ENCODE data around the gene SMIM17. TPM values are rescaled to one million over a fixed set of nuclear protein-coding genes. Genes with fewer than 3 reads are reported as not detected.
A peak's percentile ranks its signal among the peaks of the same experiment; 100 is the strongest.

Gene SMIM17
- total and polyA plus RNA-seq, 2 of the 13 experiments (the other 11 are each of a cell fraction or from before 2014, with no cell fraction given), result 0.21 to 0.53 TPM

DNA sequence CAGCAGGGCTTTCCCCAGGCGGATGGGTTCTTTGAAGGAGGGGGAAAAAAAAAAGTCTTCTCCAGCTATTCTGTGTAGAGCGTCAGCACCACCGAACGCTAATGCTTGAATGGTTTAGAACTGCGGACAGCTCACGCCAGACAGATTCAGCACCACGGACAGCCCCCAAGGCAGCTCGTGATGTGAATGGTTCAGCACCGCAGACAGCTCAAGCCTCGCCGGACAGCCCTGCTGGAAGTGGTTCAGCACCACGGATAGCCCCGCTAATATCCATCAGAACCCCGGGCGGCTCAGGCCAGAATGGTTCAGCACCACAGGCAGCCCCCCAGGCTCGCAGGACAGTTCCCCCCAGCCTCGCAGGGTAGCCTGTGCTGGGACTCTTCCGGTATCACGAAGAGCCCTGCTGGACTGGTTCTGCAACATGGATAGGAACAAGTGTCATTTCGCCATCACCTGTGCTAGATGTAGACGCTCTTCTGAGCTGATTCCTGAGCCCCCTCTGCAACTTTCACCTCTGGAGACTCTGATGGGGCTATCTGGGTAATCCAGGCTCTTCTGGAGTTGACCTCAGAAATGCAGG is 4.9 kb upstream of the SMIM17 start (continued):
- TF ChIP-seq, protein P1, sequence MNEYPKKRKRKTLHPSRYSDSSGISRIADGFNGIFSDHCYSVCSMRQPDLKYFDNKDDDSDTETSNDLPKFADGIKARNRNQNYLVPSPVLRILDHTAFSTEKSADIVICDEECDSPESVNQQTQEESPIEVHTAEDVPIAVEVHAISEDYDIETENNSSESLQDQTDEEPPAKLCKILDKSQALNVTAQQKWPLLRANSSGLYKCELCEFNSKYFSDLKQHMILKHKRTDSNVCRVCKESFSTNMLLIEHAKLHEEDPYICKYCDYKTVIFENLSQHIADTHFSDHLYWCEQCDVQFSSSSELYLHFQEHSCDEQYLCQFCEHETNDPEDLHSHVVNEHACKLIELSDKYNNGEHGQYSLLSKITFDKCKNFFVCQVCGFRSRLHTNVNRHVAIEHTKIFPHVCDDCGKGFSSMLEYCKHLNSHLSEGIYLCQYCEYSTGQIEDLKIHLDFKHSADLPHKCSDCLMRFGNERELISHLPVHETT (CRISPR knock-in tag; conservative IDR thresholded peaks at IDR 0.05), result peak; percentile 99
- peak; percentile 99 for TF ChIP-seq ZNF501 (CRISPR knock-in tag; IDR thresholded peaks at IDR 0.05)
- peak; percentile 34; the same call in 1 of the 2 replicates for TF ChIP-seq POGZ (CRISPR knock-in tag; IDR thresholded peaks at IDR 0.05)
- peak; percentile 100 for TF ChIP-seq ZNF83 (CRISPR knock-in tag; IDR thresholded peaks at IDR 0.05; ENCODE audit: borderline replicate concordance)
- TF ChIP-seq JUNB (CRISPR knock-in tag; IDR thresholded peaks at IDR 0.05; ENCODE audit: borderline replicate concordance), result peak; percentile 97
- TF ChIP-seq RNF2 (conservative IDR thresholded peaks at IDR 0.05; ENCODE audit: low read depth), result no peak
- TF ChIP-seq, protein P2, sequence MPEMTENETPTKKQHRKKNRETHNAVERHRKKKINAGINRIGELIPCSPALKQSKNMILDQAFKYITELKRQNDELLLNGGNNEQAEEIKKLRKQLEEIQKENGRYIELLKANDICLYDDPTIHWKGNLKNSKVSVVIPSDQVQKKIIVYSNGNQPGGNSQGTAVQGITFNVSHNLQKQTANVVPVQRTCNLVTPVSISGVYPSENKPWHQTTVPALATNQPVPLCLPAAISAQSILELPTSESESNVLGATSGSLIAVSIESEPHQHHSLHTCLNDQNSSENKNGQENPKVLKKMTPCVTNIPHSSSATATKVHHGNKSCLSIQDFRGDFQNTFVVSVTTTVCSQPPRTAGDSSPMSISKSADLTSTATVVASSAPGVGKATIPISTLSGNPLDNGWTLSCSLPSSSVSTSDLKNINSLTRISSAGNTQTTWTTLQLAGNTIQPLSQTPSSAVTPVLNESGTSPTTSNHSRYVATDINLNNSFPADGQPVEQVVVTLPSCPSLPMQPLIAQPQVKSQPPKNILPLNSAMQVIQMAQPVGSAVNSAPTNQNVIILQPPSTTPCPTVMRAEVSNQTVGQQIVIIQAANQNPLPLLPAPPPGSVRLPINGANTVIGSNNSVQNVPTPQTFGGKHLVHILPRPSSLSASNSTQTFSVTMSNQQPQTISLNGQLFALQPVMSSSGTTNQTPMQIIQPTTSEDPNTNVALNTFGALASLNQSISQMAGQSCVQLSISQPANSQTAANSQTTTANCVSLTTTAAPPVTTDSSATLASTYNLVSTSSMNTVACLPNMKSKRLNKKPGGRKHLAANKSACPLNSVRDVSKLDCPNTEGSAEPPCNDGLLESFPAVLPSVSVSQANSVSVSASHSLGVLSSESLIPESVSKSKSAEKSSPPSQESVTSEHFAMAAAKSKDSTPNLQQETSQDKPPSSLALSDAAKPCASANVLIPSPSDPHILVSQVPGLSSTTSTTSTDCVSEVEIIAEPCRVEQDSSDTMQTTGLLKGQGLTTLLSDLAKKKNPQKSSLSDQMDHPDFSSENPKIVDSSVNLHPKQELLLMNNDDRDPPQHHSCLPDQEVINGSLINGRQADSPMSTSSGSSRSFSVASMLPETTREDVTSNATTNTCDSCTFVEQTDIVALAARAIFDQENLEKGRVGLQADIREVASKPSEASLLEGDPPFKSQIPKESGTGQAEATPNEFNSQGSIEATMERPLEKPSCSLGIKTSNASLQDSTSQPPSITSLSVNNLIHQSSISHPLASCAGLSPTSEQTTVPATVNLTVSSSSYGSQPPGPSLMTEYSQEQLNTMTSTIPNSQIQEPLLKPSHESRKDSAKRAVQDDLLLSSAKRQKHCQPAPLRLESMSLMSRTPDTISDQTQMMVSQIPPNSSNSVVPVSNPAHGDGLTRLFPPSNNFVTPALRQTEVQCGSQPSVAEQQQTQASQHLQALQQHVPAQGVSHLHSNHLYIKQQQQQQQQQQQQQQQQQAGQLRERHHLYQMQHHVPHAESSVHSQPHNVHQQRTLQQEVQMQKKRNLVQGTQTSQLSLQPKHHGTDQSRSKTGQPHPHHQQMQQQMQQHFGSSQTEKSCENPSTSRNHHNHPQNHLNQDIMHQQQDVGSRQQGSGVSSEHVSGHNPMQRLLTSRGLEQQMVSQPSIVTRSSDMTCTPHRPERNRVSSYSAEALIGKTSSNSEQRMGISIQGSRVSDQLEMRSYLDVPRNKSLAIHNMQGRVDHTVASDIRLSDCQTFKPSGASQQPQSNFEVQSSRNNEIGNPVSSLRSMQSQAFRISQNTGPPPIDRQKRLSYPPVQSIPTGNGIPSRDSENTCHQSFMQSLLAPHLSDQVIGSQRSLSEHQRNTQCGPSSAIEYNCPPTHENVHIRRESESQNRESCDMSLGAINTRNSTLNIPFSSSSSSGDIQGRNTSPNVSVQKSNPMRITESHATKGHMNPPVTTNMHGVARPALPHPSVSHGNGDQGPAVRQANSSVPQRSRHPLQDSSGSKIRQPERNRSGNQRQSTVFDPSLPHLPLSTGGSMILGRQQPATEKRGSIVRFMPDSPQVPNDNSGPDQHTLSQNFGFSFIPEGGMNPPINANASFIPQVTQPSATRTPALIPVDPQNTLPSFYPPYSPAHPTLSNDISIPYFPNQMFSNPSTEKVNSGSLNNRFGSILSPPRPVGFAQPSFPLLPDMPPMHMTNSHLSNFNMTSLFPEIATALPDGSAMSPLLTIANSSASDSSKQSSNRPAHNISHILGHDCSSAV (CRISPR knock-in tag; IDR thresholded peaks at IDR 0.05; ENCODE audit: borderline replicate concordance), result peak; percentile 97
- TF ChIP-seq ZNF709 (CRISPR knock-in tag; IDR thresholded peaks at IDR 0.05), result peak; percentile 100
- TF ChIP-seq ZNF652 (CRISPR knock-in tag; IDR thresholded peaks at IDR 0.05; ENCODE audit: borderline replicate concordance, low read depth), result peak; percentile 72; the same call in 1 of the 2 replicates
- TF ChIP-seq, protein P3, sequence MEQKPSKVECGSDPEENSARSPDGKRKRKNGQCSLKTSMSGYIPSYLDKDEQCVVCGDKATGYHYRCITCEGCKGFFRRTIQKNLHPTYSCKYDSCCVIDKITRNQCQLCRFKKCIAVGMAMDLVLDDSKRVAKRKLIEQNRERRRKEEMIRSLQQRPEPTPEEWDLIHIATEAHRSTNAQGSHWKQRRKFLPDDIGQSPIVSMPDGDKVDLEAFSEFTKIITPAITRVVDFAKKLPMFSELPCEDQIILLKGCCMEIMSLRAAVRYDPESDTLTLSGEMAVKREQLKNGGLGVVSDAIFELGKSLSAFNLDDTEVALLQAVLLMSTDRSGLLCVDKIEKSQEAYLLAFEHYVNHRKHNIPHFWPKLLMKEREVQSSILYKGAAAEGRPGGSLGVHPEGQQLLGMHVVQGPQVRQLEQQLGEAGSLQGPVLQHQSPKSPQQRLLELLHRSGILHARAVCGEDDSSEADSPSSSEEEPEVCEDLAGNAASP (CRISPR knock-in tag; IDR thresholded peaks at IDR 0.05; ENCODE audit: borderline replicate concordance), result peak; percentile 97
- peak; percentile 99 for TF ChIP-seq KDM2A (CRISPR knock-in tag; IDR thresholded peaks at IDR 0.05; ENCODE audit: borderline replicate concordance, low read depth)
- 0 out of 2 replicates have a peak, but pooled peaks have one; percentile 17 for TF ChIP-seq HNF4A (CRISPR knock-in tag; IDR thresholded peaks at IDR 0.05)
- peak; percentile 91 for TF ChIP-seq NCOA2 (CRISPR knock-in tag; IDR thresholded peaks at IDR 0.05)
- TF ChIP-seq ZNF644 (CRISPR knock-in tag; IDR thresholded peaks at IDR 0.05; ENCODE audit: low read depth), result peak; percentile 89
- TF ChIP-seq ZNF720 (CRISPR knock-in tag; IDR thresholded peaks at IDR 0.05), result peak; percentile 99
- no peak for TF ChIP-seq TBP (CRISPR knock-in tag; IDR thresholded peaks at IDR 0.05)
- peak; percentile 100 for TF ChIP-seq ZNF781 (CRISPR knock-in tag; IDR thresholded peaks at IDR 0.05; ENCODE audit: borderline replicate concordance, not compliant biosample characterization)
- TF ChIP-seq ZFP36L1 (CRISPR knock-in tag; IDR thresholded peaks at IDR 0.05), result peak; percentile 99
- TF ChIP-seq ZZZ3 (CRISPR knock-in tag; IDR thresholded peaks at IDR 0.05; ENCODE audit: borderline replicate concordance), result peak; percentile 97
- peak; percentile 75; the same call in 1 of the 2 replicates for TF ChIP-seq NFE2 (CRISPR knock-in tag; IDR thresholded peaks at IDR 0.05)
- no peak for TF ChIP-seq GTF3A (CRISPR knock-in tag; conservative IDR thresholded peaks at IDR 0.05)

All from HepG2 (cell line).